HG03139 (cell line): ENCODE data around the gene CCDC146.
A peak's percentile ranks its signal among the peaks of the same experiment; 100 is the strongest.
"Not testable (repeated sequence)": the region's sequence is repeated elsewhere in the genome, so short reads cannot be mapped to it uniquely, and the experiment has no call there.

ENCODE experiments used
- ATAC-seq: cut with Tn5 transposase; IDR thresholded peaks from one replicate; pipeline ENCODE4 v1.9.1; 2021; ENCODE audit not compliant: unreplicated experiment

CCDC146 gene

GRCh38 chr7:77326131-77326530 lies 203.7 kb downstream of the CCDC146 start:
- no peak for ATAC-seq

- ATAC-seq: no peak
Measured at GRCh38 chr7:77327067-77327931, 204.9 kb downstream of the CCDC146 start.

- no peak for ATAC-seq
Measured at GRCh38 chr7:77327932-77328628, 205.7 kb downstream of the CCDC146 start.

- ATAC-seq: no peak
Measured at GRCh38 chr7:77328669-77329068, 206.3 kb downstream of the CCDC146 start.

GRCh38 chr7:77329466-77330168 lies 207.2 kb downstream of the CCDC146 start:
- no peak for ATAC-seq

- ATAC-seq: no peak
Measured at GRCh38 chr7:77330169-77330882, 207.9 kb downstream of the CCDC146 start.

GRCh38 chr7:77331938-77332695 lies 209.7 kb downstream of the CCDC146 start:
- ATAC-seq: peak; percentile 81

- ATAC-seq: not testable (repeated sequence)
Measured at GRCh38 chr7:77334039-77334438, 211.6 kb downstream of the CCDC146 start.

- no peak for ATAC-seq
Measured at GRCh38 chr7:77335581-77335980, 213.2 kb downstream of the CCDC146 start.

GRCh38 chr7:77337456-77337990 lies 215.1 kb downstream of the CCDC146 start:
- ATAC-seq: no peak

GRCh38 chr7:77338260-77338659 lies 215.8 kb downstream of the CCDC146 start:
- no peak for ATAC-seq

GRCh38 chr7:77338883-77339629 lies 216.6 kb downstream of the CCDC146 start:
- ATAC-seq: no peak

GRCh38 chr7:77339726-77340125 lies 217.3 kb downstream of the CCDC146 start:
- ATAC-seq: no peak
